Upper lobe of left lung (tissue), 4 donors: ENCODE data around the gene MAGI2.

Experiments
- POLR2AphosphoS5 ChIP-seq, 2 donors: sonication (generic); formaldehyde crosslinking; IDR thresholded peaks; one replicate each; pipeline ENCODE4 v1.5.1; 2017; ENCODE audit warnings: antibody characterized with exemption in 2 of 2
- TF ChIP-seq, protein P1 (sequence below), 6 experiments: fragments of 450-650 bp in 4 of 6; fragments of 200-600 bp in 2 of 6; sonication (generic) in 2 of 6; IDR thresholded peaks; one replicate each; pipeline ENCODE4 v1.5.1; 2016 to 2019; ENCODE audit warnings: antibody characterized with exemption in 6 of 6

DNA sequence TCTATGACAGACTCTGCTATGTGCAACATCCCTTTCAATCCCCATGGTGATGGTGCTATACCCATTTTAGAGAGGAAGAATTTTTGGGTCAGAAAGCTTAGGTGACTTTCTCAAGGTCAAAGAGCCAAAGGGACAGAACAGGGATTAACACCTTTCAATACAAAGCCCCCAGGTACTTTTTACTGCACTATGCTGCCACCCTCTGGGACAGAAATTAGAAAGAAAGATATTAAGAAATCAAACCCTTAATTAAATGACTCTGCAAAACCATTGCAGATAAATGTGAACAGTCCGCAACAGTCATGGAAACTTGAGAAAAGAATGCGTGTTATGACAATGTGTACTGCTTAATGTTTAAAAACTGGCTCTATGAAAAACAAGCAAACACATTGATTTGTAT, 673.7 kb downstream of the MAGI2 start:
- TF ChIP-seq, protein P1, sequence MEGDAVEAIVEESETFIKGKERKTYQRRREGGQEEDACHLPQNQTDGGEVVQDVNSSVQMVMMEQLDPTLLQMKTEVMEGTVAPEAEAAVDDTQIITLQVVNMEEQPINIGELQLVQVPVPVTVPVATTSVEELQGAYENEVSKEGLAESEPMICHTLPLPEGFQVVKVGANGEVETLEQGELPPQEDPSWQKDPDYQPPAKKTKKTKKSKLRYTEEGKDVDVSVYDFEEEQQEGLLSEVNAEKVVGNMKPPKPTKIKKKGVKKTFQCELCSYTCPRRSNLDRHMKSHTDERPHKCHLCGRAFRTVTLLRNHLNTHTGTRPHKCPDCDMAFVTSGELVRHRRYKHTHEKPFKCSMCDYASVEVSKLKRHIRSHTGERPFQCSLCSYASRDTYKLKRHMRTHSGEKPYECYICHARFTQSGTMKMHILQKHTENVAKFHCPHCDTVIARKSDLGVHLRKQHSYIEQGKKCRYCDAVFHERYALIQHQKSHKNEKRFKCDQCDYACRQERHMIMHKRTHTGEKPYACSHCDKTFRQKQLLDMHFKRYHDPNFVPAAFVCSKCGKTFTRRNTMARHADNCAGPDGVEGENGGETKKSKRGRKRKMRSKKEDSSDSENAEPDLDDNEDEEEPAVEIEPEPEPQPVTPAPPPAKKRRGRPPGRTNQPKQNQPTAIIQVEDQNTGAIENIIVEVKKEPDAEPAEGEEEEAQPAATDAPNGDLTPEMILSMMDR (IDR thresholded peaks at IDR 0.05), result no peak
- TF ChIP-seq POLR2AphosphoS5 (IDR thresholded peaks at IDR 0.05), result no peak
